ENCODE measurements around the gene LRBA.
"Not testable (repeated sequence)": the region's sequence is repeated elsewhere in the genome, so short reads cannot be mapped to it uniquely, and the experiment has no call there.

Gene LRBA

DNA sequence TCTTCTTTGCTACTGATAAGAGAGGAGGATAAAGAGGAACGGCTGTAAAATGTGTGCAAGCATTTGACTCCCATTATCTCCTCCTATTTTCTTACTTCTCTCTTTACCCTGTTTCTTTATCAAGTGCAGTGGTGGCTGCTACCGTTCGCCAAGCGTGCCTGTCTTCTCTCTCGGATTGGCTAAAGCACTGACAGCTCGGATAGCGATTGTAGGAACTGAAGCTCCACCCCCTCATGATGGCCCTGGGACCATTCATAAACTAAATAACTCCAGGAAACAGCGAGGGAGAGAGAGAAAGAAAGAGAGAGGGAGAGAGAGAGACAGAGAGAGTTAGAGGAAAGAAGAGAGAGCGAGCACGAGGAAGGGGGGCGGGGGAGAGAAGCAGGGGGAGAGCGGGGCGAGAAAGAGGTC lies 433.4 kb downstream of the LRBA start:
- no peak for DNase-seq

DNA sequence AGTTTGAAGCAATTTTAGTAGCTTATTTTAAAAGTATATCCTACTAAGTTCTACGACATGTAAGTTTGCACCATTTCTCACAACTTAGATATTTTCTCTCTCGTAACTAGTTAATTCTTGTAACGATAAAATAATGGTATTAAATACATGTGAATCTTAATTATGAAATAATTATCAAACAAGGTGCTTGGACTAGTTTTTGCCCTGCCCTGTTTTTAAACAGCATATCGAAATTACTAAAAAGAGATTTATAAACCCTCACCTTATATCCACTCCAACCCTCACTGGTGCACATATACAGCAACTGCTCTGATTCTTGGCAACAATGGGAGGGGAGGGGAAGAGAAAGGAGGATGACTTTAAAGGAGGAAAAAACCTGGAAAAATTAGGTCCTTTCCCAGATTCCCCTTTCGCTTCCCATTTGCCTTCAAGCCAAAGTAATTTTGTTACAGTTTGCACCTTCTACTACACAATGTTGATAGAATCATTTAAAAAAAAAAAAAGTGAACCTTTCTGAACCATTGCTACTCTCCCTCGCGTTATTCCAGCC lies 434.0 kb downstream of the LRBA start:
- no peak for DNase-seq

DNA sequence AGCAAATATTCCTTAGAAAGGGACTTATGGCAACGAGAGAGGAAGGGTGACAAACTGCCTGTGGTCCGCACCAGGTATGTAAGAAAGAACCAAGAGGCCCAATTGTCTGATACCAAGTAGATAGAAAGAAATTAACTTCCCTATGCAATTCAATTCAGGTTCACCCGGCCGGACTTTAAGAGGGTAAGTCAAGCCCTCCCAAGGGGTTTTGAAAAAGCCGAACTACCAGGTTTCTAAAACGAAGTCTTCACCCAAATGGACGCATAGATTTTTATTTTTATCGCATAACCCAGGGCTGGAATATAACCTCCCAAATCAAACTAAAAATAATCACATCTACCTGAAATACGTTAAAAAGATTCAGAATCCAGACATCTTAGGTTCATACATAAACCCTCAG lies 434.8 kb downstream of the LRBA start:
- no peak for DNase-seq

DNA sequence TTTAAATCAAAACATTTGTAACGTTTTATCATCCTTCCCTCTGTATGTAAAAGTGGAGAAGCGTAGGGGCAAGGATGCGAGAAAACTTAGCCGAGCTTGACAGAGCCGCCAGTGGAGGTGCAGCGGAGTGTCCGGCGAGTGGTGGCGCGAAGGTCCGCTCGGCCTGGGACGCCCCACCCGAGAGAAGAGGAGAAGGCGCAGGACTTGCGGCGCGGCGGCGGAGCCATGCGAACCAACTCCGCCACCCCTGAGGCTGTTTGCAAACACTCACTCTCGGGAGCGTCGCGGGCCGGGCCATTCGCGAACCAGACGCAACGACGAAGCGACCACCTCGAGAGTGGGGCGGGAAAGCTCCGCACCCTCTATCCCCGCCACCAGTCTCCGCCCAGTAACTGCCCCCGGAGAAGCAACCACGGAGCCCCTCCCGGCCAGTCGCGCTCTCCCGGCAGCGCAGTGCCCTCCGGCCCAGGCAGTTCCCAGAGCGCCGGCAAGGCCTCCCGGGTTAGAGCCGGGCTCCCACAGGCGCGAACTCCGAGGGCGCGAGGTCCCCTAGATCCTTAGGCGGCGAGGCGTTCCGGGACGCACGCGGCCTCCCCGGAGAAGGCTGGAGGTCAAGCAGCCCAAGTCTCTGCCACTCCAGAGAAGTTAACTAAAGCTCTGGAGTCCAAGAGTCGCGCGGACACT lies 435.4 kb downstream of the LRBA start:
- no peak for DNase-seq

DNA sequence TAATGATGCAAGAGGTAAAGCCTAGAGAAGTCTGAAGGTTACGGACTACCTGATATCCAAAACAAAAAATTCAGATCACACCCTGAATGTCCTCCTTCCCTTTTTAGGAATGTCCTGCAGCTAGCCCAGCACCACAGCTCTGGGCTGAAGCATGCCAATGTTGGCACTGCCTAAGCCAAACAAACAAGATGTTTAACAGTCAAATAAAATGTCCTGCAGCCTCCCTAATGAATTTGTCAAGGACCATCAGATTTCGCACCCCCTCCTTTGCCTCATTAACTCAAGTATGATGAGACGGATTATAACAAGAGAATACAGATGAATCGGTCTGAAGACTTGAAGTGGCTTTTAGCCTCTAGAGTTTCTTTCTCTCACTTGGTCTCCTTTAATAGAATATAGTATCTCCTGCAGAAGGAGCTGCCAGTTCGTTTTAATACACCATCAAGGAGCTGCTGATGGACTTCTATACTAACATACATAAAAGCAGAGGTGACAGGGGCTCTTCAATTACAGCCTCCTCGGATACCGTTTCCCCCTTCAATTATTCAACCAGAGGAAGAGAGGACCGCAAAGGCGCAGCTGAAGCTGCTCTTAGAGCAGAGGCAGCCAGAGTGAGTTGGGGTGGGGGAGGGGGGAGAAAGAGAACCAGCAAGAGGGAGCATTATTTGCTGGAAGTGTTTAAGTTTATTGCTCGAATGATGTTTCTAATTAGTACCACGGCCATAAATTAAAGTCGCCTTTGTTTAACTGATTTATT lies 436.2 kb downstream of the LRBA start:
- no peak for DNase-seq

DNA sequence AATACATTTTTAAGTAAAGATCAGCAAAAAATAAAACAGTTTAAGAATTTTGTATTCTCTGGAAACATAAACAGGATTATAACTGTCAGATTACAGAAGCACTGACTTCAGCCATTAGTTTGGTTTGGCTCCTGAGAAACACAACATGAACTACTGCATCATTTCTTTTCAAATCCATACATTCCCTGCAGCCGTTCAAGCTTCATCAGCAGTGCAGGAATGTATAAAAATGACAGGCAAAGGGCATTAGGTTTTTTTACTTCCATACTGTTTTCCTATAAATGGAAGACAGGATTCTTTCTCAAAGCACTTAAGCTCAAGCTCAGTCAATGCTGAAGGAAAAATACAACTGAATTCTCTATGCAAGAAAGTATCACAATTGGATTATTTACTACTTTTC lies 437.3 kb downstream of the LRBA start:
- DNase-seq = no peak

DNA sequence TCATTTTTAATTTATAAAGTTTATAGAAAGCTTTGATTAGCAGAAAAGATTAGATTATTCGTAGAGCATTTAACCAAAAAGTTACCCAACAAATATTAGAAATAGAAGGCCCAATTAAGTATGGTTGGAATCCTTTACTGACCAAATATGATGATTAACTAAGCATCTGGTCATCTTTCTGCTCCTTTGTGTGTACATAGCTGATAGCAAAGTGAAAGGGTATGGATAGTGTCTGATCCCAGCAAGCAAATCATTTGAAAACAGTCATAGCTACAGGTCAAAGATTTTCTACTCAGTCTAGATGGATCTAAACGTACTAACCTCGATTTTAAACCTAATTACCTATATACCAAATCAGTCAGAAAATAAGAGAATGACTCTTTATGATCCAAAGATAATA lies 440.4 kb downstream of the LRBA start:
- no peak for DNase-seq

DNA sequence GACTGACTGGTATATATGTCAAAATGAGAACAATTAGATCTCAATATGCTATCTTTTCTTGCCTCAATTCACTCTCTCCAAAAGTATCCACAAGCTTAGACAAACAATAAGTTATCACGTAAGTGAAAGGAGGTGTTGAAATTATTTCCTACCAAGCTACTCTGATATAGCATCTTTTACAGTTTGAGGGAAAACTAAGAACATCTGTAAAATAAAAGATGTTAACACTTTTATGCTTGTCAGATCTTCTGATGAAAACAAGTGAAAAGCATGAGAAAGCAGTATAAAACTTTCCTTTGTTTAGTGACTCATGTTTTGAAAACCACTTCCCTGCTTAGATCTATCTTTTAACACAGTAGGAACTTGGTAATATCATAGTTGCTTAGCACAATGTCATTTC lies 441.6 kb downstream of the LRBA start:
- DNase-seq = no peak

DNA sequence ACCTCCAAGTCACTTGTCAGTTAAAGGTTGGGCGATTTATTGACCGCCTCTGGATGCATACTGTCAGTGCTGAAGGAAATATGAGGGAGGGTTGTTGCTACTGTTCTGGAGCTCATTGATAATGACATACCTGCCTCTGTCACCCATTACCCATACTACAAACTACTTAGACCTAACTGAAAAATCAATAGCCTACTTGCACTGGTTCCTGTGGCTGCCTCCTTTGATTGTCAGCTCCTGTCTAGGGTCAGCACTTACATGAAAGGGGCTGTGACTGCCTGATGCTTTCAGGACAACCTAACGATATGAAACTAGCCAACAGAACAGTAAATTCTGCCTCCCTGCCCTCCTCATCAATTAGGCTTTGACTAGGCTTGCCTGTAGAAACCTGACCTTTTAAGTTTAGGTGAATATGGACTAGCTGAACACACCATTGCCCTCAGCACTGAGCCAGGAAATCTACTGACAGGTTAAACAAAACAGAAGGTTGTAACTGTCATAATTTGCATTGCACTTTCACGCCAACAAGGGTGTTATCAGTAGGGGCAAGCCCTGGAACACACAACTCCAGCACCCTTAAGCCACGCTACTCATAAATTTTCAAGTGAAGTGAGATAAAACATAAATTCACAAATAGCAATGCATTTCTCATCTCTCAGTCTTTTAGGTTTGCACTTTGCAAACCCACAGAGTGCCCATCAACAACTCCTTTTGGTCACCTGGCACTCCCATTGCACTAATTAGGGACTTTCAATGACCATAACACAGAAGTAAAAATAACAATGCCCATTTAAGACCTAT lies 442.2 kb downstream of the LRBA start:
- no peak for DNase-seq

DNA sequence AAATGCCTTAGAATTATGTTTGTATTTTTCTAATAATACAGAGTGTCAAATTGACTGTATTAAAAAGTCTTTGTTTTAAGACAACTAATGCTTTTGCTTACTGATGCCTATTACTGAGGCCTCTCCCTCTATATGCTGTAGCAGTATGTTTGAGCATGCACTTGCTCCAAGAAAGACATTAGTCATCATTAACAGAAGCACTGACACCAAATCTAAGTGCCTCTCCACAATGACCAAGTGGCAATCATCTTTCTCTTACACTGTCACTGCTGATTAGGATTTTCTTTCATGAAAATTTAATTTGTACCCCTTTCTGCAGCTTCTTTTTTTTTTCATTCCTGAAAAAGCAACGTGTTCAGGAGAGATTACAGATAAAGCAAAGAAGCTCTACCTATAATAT lies 444.2 kb downstream of the LRBA start:
- DNase-seq = no peak

DNA sequence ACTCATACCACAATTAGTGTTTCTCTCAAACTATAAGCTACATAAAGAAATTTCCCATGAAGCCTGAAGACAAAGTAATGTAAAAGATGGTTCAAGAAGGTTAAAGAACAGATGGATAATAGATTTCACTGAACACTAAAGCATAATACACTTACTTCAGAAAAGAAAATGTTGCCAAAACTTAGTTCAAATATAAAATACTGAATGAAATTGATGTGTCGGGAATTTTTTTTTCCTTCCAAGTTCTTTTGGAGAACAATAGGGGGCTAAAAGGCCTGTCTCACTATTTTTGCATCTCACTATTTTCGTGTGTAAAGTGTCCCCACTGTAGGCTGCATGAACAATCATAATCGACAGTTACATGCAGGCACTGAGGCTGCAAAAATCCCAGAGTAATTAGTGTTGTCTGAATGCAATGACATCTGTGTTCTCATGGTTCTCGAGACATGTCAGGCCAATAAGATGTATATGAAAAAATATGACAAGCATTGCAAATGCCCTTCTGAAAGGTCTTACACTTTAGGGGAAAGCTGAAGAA lies 445.0 kb downstream of the LRBA start:
- no peak for DNase-seq

DNA sequence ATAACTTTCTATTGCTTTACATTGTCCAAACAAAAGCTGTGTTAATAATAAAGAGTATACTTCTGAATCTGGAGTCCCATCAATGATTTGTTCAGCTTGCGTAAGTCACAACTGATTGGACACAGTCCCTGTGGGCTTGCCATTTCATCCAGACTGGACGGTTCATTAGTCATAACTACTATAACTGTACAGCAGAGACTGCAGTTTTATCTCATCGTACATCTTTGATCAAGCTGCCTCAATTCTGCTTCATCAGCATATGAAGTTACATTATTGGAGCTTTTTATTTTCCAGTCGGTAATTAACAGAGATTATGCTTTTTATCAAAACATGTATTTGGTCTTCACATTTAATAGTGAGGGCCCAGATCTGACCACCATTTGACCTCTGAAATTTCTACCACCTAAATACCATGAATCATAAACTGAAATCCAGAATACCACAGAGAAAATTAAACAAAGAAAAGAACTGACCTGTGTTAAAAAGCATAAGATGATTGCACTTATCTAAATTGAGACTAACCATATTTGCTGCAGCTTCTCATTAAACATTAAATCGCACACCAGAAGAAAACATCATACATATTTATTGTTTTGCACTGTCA lies 445.6 kb downstream of the LRBA start:
- no peak for DNase-seq

DNA sequence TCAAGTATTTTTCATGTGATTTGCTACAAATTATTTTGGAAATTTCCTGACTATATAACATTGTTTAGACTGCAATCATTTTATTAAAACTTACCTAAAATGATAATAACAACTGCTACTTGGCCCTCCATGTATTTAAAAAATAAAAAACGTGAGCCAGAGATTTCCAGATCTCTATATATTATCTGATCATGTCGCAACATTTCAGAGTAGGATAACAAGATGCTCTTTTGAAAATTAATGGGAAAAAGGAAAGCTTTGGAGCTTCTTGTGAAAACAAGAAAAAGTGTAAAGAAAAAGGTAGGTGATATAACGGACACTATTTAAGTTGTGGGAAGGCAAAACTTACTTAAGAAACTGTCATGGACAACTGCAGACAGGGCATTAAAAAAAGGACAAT lies 448.0 kb downstream of the LRBA start:
- DNase-seq = no peak

DNA sequence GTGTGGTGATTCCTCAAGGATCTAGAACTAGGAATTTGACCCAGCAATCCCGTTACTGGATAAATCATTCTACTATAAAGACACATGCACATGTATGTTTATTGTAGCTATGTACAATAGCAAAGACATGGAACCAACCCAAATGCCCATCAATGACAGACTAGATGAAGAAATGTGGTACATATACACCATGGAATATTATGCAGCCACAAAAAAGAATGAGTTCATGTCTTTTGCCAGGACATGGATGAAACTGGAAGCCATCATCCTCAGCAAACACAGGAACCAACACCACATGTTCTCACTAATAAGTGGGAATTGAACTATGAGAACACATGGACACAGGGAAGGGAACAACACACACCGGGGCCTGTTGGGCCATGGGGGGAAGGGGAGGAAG lies 450.1 kb downstream of the LRBA start:
- not testable (repeated sequence) for DNase-seq

DNA sequence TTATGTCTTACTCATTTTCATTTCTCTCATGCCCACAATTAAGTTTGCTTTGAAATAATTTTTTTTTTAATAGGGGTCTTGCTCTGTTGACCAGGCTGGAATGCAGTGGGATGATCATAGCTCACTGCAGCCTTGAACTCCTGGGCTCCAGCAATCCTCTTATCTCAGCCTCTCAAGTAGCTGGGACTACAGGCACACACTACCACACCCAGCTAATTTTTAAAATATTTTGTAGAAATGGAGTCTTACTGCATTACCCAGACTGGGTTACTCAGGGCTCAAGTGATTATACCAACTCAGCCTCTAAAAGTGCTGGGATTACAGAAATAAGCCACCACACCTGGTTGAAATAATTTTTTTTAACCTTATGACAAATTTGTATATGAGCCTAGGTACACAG lies 452.3 kb downstream of the LRBA start:
- DNase-seq = no peak

DNA sequence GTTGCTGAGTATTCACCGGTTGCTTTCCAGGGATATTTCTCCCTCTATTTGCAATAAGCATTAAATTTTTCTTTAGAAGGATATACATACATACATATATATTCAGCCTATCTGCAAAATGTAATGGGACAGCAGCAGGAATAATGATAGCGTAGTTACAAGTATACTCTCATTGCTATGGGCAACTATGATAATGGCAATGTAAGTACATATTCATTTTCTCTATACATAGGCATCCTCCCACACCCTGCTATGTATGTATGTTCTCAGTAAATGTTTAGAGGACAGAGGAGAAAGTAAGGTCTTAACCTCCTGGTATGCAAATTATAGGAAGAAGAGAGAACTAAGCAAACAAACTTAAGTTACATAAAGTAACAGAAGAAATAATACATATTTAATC lies 452.8 kb downstream of the LRBA start:
- no peak for DNase-seq

DNA sequence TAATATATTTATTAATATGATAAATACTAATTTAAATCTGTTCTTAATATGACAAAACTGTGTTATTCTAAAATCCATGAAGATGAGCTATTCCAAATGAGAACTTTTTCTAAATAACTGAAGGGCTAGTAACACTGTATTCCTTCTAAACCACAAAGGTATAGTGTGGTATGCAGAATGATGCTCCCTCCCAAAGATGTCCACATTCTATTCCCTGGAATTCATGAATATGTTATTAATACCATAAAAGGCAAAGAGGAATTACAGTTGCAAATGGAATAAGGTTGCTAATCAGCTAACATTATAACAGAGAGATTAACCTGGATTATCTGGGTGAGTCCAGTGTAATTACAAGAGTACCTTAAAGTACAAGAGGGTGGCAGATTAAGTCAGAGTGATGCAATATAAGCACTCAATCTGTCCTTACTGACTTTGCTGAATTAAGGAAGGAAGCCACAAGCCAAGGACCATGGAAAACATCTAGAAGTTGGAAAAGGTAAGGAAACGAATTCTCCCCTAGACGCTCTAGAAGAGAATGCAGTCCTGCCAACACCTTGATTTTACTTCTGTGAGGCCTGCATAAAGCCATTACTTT lies 453.8 kb downstream of the LRBA start:
- DNase-seq = no peak

DNA sequence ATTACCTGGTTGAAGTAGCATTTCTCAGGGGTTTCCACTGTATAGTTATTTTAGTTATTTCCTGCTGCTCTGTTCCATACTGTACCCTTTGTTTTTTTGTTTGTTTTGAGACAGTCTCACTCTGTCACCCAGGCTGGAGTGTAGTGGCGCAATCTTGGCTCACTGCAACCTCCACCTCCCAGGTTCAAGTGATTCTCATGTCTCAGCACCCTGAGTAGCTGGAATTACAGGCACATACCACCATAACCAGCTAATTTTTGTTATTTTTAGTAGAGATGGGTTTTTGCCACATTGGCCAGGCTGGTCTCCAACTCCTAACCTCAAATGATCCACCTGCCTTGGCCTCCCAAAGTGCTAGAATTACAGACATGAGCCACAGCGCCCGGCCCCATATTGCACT lies 457.3 kb downstream of the LRBA start:
- not testable (repeated sequence) for DNase-seq

DNA sequence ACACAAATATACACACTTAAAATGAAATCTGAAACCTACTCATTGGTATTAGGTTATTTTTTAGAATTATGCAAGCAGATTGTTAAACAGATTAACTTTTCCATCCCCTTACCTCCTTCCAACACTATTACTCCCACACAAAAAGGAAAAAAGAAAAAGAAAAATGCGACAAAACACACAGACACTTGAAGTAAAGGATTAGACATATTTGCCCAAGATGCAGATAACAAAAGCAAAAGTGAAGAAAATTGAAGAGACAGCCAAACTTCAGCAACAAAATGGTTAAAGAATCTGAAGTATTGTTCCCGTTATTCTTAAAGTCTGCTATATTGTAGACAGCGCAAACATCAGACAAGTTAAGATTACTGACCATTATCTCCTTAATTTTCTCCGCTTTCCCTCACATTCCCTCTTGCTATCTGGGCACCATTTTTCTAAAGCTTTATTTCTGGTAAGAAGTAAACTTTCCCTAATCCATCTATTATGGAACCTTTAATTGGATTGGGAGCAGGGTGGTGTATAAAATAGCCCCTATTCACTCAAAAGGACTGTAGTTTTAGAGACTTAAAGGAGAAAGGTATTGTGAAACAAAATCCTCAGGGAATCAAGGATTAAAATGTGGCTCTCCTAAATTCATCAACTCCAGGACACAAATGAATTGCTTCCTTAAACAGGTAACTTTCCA lies 467.8 kb downstream of the LRBA start:
- DNase-seq = no peak

DNA sequence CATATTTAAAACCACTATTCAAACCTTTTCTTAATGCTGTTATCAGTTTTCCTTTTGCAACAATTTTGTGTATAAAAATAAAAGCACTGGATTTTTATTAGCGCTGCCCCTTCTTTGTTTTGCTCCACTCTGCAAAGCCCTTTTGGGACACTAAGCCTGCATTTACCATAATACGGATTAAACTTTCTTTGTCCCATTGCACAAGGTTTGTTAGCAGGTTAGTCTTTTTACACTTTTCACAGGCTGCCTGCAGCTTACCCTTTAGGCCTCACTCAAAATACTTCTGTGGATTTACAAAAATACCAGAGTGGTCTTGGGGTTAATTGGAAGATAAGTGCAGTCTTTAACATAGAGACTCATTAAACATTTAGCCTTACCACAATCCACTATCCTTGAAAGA lies 468.8 kb downstream of the LRBA start:
- DNase-seq = no peak

DNA sequence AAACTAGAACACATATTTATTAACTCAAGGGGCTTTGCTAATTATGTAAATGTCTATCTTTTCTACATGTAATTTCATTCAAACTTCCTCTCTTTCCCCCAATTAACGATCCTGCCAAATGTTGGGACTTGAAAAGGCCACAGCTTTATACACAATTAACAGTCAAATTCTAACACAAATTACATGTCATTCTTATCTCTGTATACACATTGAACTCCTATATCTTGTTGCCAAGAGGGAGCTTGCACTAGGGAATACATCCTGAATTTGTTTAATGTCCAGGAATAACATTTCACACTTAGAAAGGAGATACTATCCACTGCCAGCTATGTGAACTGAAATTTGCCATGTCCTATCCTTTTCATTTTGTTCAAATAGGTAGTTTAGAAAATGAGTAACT lies 472.0 kb downstream of the LRBA start:
- DNase-seq = no peak

DNA sequence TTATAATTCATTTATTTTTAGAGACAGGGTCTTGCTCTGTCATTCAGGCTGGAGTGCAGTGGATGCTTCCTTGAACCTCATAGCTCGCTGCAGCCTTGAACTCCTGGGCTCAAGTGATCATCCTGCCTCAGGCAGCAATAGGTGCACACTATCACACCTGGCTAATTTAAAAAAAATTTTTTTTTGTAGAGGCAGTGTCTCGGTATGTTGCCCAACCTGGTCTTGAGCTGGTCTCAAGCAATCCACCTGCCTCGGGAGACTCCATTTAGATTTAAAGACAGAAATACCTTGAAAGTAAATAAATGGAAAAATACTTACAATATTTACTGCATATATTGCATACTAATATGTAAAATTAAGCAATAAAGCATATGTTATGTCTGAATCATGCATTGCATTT lies 473.4 kb downstream of the LRBA start:
- no peak for DNase-seq

Measured in activated effector memory CD4-positive, alpha-beta T cell treated with anti-CD3 and anti-CD28 coated beads, Interleukin-2, amount 50 U/mL, for 16 hours (primary cell).